WTC11 (cell line): ENCODE measurements around the gene FHAD1. TPM values are rescaled to one million over a fixed set of nuclear protein-coding genes. Genes with fewer than 3 reads are reported as not detected.
"Not testable (repeated sequence)": the region's sequence is repeated elsewhere in the genome, so short reads cannot be mapped to it uniquely, and the experiment has no call there.

Source experiments
- ATAC-seq: fragments of 200-7000 bp; cut with Tn5 transposase; 2 replicates; pipeline ENCODE4 v1.10.0; 2021; ENCODE audit warnings: mild to moderate bottlenecking, moderate library complexity
- CTCF ChIA-PET: fragments of 300-600 bp; sonication (Branson Sonifier 250); formaldehyde crosslinking; loops from one replicate; lab custom pipeline; 2021; ENCODE audit warnings: antibody characterized with exemption; lab: Charles Lee
- POLR2A ChIA-PET: fragments of 350-600 bp; sonication (Branson Sonifier 250); formaldehyde crosslinking; loops from one replicate; lab custom pipeline; 2021; ENCODE audit warnings: antibody characterized with exemption; lab: Charles Lee
- DNase-seq: peaks from one replicate; pipeline ENCODE4 v3.0.0; 2021; ENCODE audit warnings: low spot score
- H3K27ac Mint-ChIP-seq: 2 replicates; pipeline ENCODE4 v1.8.0; 2021; ENCODE audit warnings: mixed read lengths
- H3K27me3 Mint-ChIP-seq: 2 replicates; pipeline ENCODE4 v1.8.0; 2021; ENCODE audit warnings: low read depth, mild to moderate bottlenecking, moderate library complexity, mixed read lengths
- H3K36me3 Mint-ChIP-seq: 2 replicates; pipeline ENCODE4 v1.8.0; 2021; ENCODE audit warnings: mixed read lengths
- H3K4me1 Mint-ChIP-seq: 2 replicates; pipeline ENCODE4 v1.8.0; 2022; ENCODE audit warnings: mixed read lengths
- H3K4me3 Mint-ChIP-seq: 2 replicates; pipeline ENCODE4 v1.8.0; 2021; ENCODE audit warnings: mild to moderate bottlenecking, moderate library complexity, mixed read lengths
- H3K9me3 Mint-ChIP-seq: 2 replicates; pipeline ENCODE4 v1.8.0; 2021; ENCODE audit warnings: mixed read lengths
- ATF1 ChIP-seq: sonication (generic); formaldehyde crosslinking; IDR thresholded peaks from 2 replicates; pipeline ENCODE4 v1.8.1; 2023; ENCODE audit warnings: mild to moderate bottlenecking, moderate library complexity, missing genetic modification reagents
- CREM ChIP-seq: sonication (generic); formaldehyde crosslinking; IDR thresholded peaks from 2 replicates; pipeline ENCODE4 v1.8.1; 2022; ENCODE audit warnings: mild to moderate bottlenecking, missing genetic modification reagents, moderate library complexity
- FOXP1 ChIP-seq: sonication (generic); formaldehyde crosslinking; IDR thresholded peaks from 2 replicates; pipeline ENCODE4 v1.8.0; 2022; ENCODE audit warnings: missing genetic modification reagents, mild to moderate bottlenecking, moderate library complexity, borderline replicate concordance
- NFATC4 ChIP-seq: fragments of 250-450 bp; sonication (Bioruptor Pico); IDR thresholded peaks from 2 replicates; pipeline ENCODE4 v1.9.0; 2021; ENCODE audit warnings: mild to moderate bottlenecking
- NR1H2 ChIP-seq: sonication (generic); formaldehyde crosslinking; IDR thresholded peaks from 2 replicates; pipeline ENCODE4 v1.9.0; 2021; ENCODE audit warnings: mild to moderate bottlenecking, moderate library complexity, missing genetic modification reagents
- SP1 ChIP-seq: sonication (generic); formaldehyde crosslinking; conservative IDR thresholded peaks from 2 replicates; pipeline ENCODE4 v1.8.1; 2022; ENCODE audit warnings: missing genetic modification reagents
- TEAD1 ChIP-seq: sonication (generic); formaldehyde crosslinking; IDR thresholded peaks from 2 replicates; pipeline ENCODE4 v1.8.0; 2022; ENCODE audit warnings: mild to moderate bottlenecking, missing genetic modification reagents
- ZNF263 ChIP-seq: sonication (generic); formaldehyde crosslinking; IDR thresholded peaks from 2 replicates; pipeline ENCODE4 v1.8.1; 2022; ENCODE audit warnings: low read depth, mild to moderate bottlenecking, moderate library complexity, missing genetic modification reagents
- ZNF396 ChIP-seq: fragments of 250-450 bp; sonication (Bioruptor Pico); IDR thresholded peaks from 2 replicates; pipeline ENCODE4 v1.8.0; 2021; ENCODE audit warnings: mild to moderate bottlenecking, moderate library complexity, borderline replicate concordance
- ZNF423 ChIP-seq: fragments of 250-450 bp; sonication (Bioruptor Pico); IDR thresholded peaks from 2 replicates; pipeline ENCODE4 v2.1.2; 2022; ENCODE audit warnings: mild to moderate bottlenecking, moderate library complexity
- total RNA-seq: library from RNA; stranded (reverse); gene quantifications from 3 replicates; pipeline ENCODE4 v1.2.3, GENCODE V29; 2021
- TF ChIP-seq, protein P1 (sequence below): fragments of 250-450 bp; sonication (Bioruptor Pico); IDR thresholded peaks from 2 replicates; pipeline ENCODE4 v1.9.0; 2021; ENCODE audit warnings: mild to moderate bottlenecking, borderline replicate concordance
- TF ChIP-seq, protein P2 (sequence below): fragments of 250-450 bp; sonication (Bioruptor Pico); IDR thresholded peaks from 2 replicates; pipeline ENCODE4 v1.9.0; 2021; ENCODE audit warnings: moderate library complexity, mild to moderate bottlenecking, inconsistent platforms, borderline replicate concordance
- TF ChIP-seq, protein P3 (sequence below): sonication (generic); formaldehyde crosslinking; IDR thresholded peaks from 2 replicates; pipeline ENCODE4 v1.8.1; 2023; ENCODE audit warnings: mild to moderate bottlenecking, moderate library complexity, missing genetic modification reagents
- TF ChIP-seq, protein P4 (sequence below): sonication (generic); formaldehyde crosslinking; IDR thresholded peaks from 2 replicates; pipeline ENCODE4 v1.8.1; 2023; ENCODE audit warnings: mild to moderate bottlenecking, missing genetic modification reagents, borderline replicate concordance
- TF ChIP-seq, protein P5 (sequence below): fragments of 250-450 bp; sonication (Bioruptor Pico); IDR thresholded peaks from 2 replicates; pipeline ENCODE4 v1.8.0; 2021; ENCODE audit warnings: mild to moderate bottlenecking

Gene FHAD1
- total RNA-seq, 1 experiment from 2014 or later: 3.0 TPM

DNA sequence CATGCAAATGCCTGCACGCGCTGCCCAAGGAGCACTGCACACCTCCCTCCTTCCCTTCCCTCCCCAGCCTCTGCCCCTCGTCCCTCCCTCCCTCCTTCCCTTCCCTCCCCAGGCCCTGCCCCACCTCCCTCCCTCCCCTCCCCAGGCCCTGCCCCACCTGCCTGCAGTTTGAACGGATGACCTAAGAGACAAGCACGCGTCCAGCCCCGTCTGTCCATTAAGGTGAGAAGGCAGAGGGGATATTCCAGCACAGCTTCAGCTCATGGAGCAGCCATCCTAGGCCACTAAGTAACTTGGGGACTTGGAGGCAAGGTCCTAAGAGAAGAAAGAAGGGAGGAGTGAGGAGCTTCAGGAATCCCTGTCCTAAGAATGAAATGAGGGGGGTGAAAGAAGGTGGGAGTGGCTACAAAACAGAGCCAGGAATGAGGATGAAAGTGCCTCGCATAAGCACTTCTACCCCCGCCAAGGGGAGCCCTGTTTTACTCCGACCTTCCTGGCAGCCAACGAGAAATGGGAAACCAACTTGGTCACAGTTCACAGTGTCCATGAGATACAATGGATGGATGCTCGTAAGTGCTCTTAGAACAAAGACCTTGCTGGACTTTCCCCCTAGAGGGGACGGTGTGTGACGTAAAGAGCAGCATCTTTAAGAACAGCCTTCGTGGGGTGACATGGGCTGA, 141.3 kb downstream of the FHAD1 start (continued):
- TF ChIP-seq, protein P1, sequence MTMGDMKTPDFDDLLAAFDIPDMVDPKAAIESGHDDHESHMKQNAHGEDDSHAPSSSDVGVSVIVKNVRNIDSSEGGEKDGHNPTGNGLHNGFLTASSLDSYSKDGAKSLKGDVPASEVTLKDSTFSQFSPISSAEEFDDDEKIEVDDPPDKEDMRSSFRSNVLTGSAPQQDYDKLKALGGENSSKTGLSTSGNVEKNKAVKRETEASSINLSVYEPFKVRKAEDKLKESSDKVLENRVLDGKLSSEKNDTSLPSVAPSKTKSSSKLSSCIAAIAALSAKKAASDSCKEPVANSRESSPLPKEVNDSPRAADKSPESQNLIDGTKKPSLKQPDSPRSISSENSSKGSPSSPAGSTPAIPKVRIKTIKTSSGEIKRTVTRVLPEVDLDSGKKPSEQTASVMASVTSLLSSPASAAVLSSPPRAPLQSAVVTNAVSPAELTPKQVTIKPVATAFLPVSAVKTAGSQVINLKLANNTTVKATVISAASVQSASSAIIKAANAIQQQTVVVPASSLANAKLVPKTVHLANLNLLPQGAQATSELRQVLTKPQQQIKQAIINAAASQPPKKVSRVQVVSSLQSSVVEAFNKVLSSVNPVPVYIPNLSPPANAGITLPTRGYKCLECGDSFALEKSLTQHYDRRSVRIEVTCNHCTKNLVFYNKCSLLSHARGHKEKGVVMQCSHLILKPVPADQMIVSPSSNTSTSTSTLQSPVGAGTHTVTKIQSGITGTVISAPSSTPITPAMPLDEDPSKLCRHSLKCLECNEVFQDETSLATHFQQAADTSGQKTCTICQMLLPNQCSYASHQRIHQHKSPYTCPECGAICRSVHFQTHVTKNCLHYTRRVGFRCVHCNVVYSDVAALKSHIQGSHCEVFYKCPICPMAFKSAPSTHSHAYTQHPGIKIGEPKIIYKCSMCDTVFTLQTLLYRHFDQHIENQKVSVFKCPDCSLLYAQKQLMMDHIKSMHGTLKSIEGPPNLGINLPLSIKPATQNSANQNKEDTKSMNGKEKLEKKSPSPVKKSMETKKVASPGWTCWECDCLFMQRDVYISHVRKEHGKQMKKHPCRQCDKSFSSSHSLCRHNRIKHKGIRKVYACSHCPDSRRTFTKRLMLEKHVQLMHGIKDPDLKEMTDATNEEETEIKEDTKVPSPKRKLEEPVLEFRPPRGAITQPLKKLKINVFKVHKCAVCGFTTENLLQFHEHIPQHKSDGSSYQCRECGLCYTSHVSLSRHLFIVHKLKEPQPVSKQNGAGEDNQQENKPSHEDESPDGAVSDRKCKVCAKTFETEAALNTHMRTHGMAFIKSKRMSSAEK (CRISPR knock-in tag): no peak
- no peak for TF ChIP-seq ZNF423 (CRISPR knock-in tag)

DNA sequence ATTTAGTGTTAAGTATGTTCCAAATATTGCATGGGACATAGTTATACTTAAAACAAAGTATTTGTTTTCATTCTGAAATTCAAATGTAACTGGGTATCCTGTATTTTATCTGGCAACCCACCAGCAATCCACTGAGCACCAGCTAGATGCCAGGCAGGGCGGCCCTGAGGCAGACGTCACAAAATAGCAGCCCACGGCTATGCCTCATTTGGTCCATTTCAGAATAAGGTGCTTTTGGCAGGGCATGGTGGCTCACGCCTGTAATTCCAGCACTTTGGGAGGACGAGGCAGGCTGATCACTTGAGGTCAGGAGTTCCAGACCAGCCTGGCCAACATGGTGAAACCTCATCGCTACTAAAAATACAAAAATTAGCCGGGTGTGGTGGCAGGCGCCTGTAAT, 142.8 kb downstream of the FHAD1 start:
- peaks cover 54% of the 10 kb centered on the region for H3K27me3 Mint-ChIP-seq
- H3K4me1 Mint-ChIP-seq: peaks cover 40% of the 10 kb centered on the region
- ATAC-seq, POLR2A ChIA-PET, DNase-seq, H3K27ac Mint-ChIP-seq, H3K9me3 Mint-ChIP-seq, H3K4me3 Mint-ChIP-seq, H3K36me3 Mint-ChIP-seq: not testable (repeated sequence)
- CTCF ChIA-PET: interaction anchor here (0.7 to 1.9 kb wide), 5 partner anchors 17 to 119 kb away, joined by 3 to 7 read pairs (median 4); no protein-coding TSS in a partner anchor

DNA sequence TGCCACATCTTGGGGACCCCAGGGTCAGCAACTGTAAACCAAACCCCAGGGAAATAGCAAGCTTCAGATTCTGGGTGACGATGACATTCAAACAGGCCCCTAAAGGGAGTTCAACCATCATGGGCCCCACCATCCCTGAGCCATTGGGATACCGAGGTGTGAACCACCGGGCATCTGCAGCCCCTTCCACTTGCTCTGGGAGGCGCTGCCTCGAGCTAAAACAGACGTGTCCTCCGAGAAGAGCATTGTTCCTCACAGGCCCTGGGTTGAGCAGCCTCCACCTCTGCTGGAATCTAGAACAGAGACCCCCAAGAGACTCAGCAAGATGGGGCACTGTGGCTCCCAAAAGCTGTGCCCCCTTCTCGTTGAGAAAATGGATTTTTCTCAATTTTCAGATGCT, 143.6 kb downstream of the FHAD1 start:
- H3K27ac Mint-ChIP-seq: no peak overlapping the region
- no peak for DNase-seq
- ATAC-seq: peak; percentile 46
- TF ChIP-seq ATF1 (CRISPR knock-in tag) (no peak), NFATC4 (no peak), TEAD1 (CRISPR knock-in tag) (no peak), SP1 (CRISPR knock-in tag) (no peak), ZNF263 (CRISPR knock-in tag) (no peak), ZNF396 (no peak), FOXP1 (no peak)
- H3K4me1 Mint-ChIP-seq: peaks cover 32% of the 10 kb centered on the region
- H3K36me3 Mint-ChIP-seq: no peaks in the 10 kb centered on the region
- CTCF ChIA-PET: interaction anchor here (0.5 to 1.9 kb wide), 6 partner anchors 8 to 526 kb away, joined by 3 to 7 read pairs (median 4); no protein-coding TSS in a partner anchor
- peaks cover 46% of the 10 kb centered on the region for H3K27me3 Mint-ChIP-seq
- POLR2A ChIA-PET: no interaction called here
- H3K4me3 Mint-ChIP-seq: no peak overlapping the region
- H3K9me3 Mint-ChIP-seq: no peaks in the 10 kb centered on the region

DNA sequence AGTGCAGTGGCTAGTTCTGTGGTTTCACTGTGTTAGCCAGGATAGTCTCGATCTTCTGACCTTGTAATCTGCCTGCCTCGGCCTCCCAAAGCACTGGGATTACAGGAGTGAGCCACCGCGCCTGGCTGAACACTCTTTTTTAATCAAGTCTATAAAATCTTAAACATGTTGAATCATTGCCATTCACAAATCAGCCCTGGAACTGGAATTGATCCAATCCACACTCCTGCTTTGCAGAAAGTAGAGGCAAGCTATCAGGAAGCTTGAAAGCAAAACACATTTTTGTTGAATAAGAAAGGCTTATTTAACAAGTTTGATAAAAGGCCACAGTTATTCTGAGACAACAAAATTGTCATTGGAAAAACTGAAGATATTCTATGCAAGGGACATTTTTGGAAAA, 144.3 kb downstream of the FHAD1 start:
- no peak for ATAC-seq
- TF ChIP-seq, protein P2, sequence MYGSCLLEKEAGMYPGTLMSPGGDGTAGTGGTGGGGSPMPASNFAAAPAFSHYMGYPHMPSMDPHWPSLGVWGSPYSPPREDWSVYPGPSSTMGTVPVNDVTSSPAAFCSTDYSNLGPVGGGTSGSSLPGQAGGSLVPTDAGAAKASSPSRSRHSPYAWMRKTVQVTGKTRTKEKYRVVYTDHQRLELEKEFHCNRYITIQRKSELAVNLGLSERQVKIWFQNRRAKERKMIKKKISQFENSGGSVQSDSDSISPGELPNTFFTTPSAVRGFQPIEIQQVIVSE (CRISPR knock-in tag): no peak
- TF ChIP-seq NR1H2 (CRISPR knock-in tag) (no peak), CREM (CRISPR knock-in tag) (no peak), FOXP1 (no peak), ATF1 (CRISPR knock-in tag) (no peak), NFATC4 (no peak)
- TF ChIP-seq, protein P3, sequence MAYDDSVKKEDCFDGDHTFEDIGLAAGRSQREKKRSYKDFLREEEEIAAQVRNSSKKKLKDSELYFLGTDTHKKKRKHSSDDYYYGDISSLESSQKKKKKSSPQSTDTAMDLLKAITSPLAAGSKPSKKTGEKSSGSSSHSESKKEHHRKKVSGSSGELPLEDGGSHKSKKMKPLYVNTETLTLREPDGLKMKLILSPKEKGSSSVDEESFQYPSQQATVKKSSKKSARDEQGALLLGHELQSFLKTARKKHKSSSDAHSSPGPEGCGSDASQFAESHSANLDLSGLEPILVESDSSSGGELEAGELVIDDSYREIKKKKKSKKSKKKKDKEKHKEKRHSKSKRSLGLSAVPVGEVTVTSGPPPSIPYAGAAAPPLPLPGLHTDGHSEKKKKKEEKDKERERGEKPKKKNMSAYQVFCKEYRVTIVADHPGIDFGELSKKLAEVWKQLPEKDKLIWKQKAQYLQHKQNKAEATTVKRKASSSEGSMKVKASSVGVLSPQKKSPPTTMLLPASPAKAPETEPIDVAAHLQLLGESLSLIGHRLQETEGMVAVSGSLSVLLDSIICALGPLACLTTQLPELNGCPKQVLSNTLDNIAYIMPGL: no peak
- TF ChIP-seq, protein P4, sequence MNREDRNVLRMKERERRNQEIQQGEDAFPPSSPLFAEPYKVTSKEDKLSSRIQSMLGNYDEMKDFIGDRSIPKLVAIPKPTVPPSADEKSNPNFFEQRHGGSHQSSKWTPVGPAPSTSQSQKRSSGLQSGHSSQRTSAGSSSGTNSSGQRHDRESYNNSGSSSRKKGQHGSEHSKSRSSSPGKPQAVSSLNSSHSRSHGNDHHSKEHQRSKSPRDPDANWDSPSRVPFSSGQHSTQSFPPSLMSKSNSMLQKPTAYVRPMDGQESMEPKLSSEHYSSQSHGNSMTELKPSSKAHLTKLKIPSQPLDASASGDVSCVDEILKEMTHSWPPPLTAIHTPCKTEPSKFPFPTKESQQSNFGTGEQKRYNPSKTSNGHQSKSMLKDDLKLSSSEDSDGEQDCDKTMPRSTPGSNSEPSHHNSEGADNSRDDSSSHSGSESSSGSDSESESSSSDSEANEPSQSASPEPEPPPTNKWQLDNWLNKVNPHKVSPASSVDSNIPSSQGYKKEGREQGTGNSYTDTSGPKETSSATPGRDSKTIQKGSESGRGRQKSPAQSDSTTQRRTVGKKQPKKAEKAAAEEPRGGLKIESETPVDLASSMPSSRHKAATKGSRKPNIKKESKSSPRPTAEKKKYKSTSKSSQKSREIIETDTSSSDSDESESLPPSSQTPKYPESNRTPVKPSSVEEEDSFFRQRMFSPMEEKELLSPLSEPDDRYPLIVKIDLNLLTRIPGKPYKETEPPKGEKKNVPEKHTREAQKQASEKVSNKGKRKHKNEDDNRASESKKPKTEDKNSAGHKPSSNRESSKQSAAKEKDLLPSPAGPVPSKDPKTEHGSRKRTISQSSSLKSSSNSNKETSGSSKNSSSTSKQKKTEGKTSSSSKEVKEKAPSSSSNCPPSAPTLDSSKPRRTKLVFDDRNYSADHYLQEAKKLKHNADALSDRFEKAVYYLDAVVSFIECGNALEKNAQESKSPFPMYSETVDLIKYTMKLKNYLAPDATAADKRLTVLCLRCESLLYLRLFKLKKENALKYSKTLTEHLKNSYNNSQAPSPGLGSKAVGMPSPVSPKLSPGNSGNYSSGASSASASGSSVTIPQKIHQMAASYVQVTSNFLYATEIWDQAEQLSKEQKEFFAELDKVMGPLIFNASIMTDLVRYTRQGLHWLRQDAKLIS (CRISPR knock-in tag): no peak
- TF ChIP-seq, protein P5, sequence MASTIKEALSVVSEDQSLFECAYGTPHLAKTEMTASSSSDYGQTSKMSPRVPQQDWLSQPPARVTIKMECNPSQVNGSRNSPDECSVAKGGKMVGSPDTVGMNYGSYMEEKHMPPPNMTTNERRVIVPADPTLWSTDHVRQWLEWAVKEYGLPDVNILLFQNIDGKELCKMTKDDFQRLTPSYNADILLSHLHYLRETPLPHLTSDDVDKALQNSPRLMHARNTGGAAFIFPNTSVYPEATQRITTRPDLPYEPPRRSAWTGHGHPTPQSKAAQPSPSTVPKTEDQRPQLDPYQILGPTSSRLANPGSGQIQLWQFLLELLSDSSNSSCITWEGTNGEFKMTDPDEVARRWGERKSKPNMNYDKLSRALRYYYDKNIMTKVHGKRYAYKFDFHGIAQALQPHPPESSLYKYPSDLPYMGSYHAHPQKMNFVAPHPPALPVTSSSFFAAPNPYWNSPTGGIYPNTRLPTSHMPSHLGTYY (CRISPR knock-in tag): no peak

More for the DNA sequence above, 144.3 kb downstream of the FHAD1 start:
- H3K4me1 Mint-ChIP-seq: peaks cover 25% of the 10 kb centered on the region
- ChIA-PET CTCF (interaction anchor here (1.2 to 1.9 kb wide), 2 partner anchors 58 to 68 kb away, joined by 4 read pairs; no protein-coding TSS in a partner anchor), POLR2A (interaction anchor here (0.6 kb wide), 1 partner anchor 143 kb away, joined by 3 read pairs; no protein-coding TSS in a partner anchor)
- H3K27me3 Mint-ChIP-seq: peaks cover 39% of the 10 kb centered on the region
- no peak overlapping the region for H3K27ac Mint-ChIP-seq
- no peak overlapping the region for H3K4me3 Mint-ChIP-seq
- H3K9me3 Mint-ChIP-seq: no peaks in the 10 kb centered on the region
- no peaks in the 10 kb centered on the region for H3K36me3 Mint-ChIP-seq
- no peak for DNase-seq
